Testis (tissue), 3 donors: ENCODE data around the gene ABCA3. TPM values are rescaled to one million over a fixed set of nuclear protein-coding genes. Genes with fewer than 3 reads are reported as not detected.

ENCODE experiments used
- DNase-seq: peaks from one replicate; pipeline ENCODE4 v3.0.0-alpha.2; 2019
- H3K27ac ChIP-seq, 2 donors: fragments of 200-600 bp; sonication (generic); one replicate each; pipeline ENCODE4 v1.5.1; 2019
- H3K27me3 ChIP-seq: fragments of 200-600 bp; sonication (generic); one replicate; pipeline ENCODE4 v1.5.1; 2019
- H3K36me3 ChIP-seq: fragments of 200-600 bp; sonication (generic); one replicate; pipeline ENCODE4 v1.5.1; 2017; ENCODE audit warnings: low read depth; ENCODE audit errors: missing control alignments
- H3K4me1 ChIP-seq: fragments of 200-600 bp; sonication (generic); one replicate; pipeline ENCODE4 v1.5.1; 2019
- H3K4me3 ChIP-seq, 2 donors: fragments of 200-600 bp; sonication (generic); one replicate each; pipeline ENCODE4 v1.5.1; 2017 to 2019
- H3K9me3 ChIP-seq: fragments of 200-600 bp; sonication (generic); one replicate; pipeline ENCODE4 v1.5.1; 2017
- POLR2A ChIP-seq: fragments of 450-650 bp; IDR thresholded peaks from one replicate; pipeline ENCODE4 v1.6.1; 2017; ENCODE audit warnings: antibody characterized with exemption, mild to moderate bottlenecking, moderate library complexity
- WGBS, 2 donors: methylation state at CpG; one replicate each; pipeline ENCODE4 v1.1.5; 2018; 5-methylcytosine and 5-hydroxymethylcytosine counted together
- intact Hi-C: fragments of 100-400 bp; cut with DNase I; formaldehyde crosslinking; loops from one replicate; pipeline ENCODE4 v1.15.1; 2023; ENCODE audit warnings: low total_unique reads
- polyA plus RNA-seq: library from polyadenylated mRNA; stranded (reverse); fragments of 350-450 nt; fragmentation: Illumina TruSeq; extraction: RNeasy Lipid Tissue Mini Kit (QIAGEN cat#74804); gene quantifications from one replicate; pipeline ENCODE4 v1.2.3, GENCODE V29; 2014; ENCODE audit warnings: low read depth, low replicate concordance; ENCODE audit not compliant: insufficient read depth
- total RNA-seq, 2 donors: library from RNA; depleted of rRNA; stranded (reverse); fragments of >200 nt; gene quantifications; one replicate each; pipeline ENCODE4 v1.2.3, GENCODE V29; 2016
- TF ChIP-seq, protein P1 (sequence below), 3 experiments: fragments of 450-650 bp in 2 of 3; fragments of 200-600 bp in 1 of 3; sonication (generic) in 1 of 3; IDR thresholded peaks; one replicate each; pipeline ENCODE4 v1.5.1; 2016 to 2019; ENCODE audit warnings: antibody characterized with exemption in 3 of 3, mild to moderate bottlenecking in 2 of 3, moderate library complexity in 1 of 3

The ABCA3 gene
- total and polyA plus RNA-seq, 3 donors from 2014 or later, result 24.5 to 38.1 (median 35.1) TPM

GRCh38 chr16:2234813-2235170 is 105.7 kb downstream of the ABCA3 start:
- no peaks in the 10 kb centered on the region for H3K36me3 ChIP-seq
- H3K4me3 ChIP-seq, result no peak overlapping the region
- H3K9me3 ChIP-seq, result no peaks in the 10 kb centered on the region
- 91 to 100% methylated on average over 1 to 17 of the region's 18 CpGs for WGBS, 2 donors
- H3K27ac ChIP-seq, result no peak overlapping the region
- intact Hi-C loops, result no loop called here
- no peak for TF ChIP-seq POLR2A
- TF ChIP-seq, protein P1, sequence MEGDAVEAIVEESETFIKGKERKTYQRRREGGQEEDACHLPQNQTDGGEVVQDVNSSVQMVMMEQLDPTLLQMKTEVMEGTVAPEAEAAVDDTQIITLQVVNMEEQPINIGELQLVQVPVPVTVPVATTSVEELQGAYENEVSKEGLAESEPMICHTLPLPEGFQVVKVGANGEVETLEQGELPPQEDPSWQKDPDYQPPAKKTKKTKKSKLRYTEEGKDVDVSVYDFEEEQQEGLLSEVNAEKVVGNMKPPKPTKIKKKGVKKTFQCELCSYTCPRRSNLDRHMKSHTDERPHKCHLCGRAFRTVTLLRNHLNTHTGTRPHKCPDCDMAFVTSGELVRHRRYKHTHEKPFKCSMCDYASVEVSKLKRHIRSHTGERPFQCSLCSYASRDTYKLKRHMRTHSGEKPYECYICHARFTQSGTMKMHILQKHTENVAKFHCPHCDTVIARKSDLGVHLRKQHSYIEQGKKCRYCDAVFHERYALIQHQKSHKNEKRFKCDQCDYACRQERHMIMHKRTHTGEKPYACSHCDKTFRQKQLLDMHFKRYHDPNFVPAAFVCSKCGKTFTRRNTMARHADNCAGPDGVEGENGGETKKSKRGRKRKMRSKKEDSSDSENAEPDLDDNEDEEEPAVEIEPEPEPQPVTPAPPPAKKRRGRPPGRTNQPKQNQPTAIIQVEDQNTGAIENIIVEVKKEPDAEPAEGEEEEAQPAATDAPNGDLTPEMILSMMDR (IDR thresholded peaks at IDR 0.05), result no peak
- peaks cover 9% of the 10 kb centered on the region for H3K4me1 ChIP-seq
- no peak for DNase-seq
- H3K27me3 ChIP-seq, result no peaks in the 10 kb centered on the region

DNA sequence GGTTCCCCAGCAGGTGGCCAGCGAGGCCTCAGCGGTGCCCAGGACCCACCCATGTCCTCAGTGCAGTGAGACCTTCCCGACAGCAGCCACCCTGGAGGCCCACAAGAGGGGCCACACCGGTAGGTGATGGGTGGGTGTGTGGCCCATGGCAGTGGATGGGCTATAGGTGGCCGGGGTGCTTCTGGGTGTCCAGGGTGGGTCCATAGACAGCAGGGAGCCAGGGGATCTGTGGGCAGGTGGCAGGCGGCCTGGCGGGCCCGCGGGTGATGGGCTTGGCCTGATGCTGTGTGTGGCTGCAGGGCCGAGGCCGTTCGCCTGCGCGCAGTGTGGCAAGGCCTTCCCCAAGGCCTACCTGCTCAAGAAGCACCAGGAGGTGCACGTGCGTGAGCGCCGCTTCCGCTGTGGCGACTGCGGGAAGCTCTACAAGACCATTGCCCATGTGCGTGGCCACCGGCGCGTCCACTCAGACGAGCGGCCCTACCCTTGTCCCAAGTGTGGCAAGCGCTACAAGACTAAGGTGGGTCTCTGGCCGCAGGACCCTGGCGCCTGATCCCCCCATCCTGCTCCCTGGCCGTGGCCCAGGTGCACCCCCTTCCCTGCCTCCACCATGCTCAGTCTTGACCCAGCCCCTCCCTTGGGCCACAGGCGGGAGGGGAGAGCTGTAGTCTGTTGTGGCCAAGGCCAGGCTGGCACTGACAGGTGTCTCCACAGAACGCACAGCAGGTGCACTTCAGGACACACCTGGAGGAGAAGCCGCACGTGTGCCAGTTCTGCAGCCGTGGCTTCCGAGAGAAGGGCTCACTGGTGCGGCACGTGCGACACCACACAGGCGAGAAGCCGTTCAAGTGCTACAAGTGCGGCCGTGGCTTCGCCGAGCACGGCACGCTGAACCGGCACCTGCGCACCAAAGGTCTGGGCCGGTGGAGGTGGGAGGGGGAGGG is 106.4 kb downstream of the ABCA3 start:
- no peak for DNase-seq
- WGBS, 2 donors, result 94 to 96% methylated on average over 9 to 51 of the region's 51 CpGs
- intact Hi-C loops, result no loop called here
- TF ChIP-seq, protein P1 (IDR thresholded peaks at IDR 0.05), result no peak
- TF ChIP-seq POLR2A, result no peak
- Histone ChIP-seq H3K36me3 (no peaks in the 10 kb centered on the region), H3K9me3 (no peaks in the 10 kb centered on the region), H3K4me3 (no peak overlapping the region), H3K27me3 (no peaks in the 10 kb centered on the region), H3K27ac (no peak overlapping the region), H3K4me1 (peaks cover 9% of the 10 kb centered on the region)

DNA sequence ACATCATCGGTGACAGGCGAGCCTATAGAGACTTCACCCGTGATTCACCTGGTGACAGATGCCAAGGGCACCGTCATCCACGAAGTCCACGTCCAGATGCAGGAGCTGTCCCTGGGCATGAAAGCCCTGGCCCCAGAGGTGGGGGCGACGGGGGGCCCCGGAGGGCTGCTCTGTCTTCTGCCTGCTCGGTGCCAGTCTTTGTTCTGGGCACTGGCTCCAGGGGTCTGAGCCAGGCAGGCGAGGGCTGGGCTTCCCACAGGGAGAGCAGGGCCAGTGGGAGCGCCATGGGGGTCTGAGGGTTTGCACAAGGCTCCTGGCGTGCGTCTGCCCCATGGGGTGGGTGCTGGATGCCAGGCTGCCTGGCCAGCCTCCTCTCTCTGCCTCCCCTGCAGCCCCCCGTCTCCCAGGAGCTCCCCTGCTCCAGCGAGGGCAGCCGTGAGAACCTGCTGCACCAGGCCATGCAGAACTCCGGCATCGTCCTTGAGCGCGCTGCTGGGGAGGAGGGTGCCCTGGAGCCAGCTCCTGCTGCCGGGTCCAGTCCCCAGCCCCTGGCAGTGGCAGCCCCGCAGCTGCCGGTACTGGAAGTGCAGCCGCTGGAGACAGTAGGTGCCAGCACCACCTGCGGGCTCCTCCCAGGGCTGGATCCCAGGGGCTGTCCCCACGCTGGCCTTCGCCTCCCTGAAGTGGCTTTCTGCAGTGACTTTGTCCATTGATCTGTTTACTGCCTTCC is 107.3 kb downstream of the ABCA3 start:
- H3K4me3 ChIP-seq, result no peak overlapping the region
- no peak for TF ChIP-seq POLR2A
- TF ChIP-seq, protein P1 (IDR thresholded peaks at IDR 0.05), result no peak
- DNase-seq, result no peak
- H3K27ac ChIP-seq, result no peak overlapping the region
- peaks cover 9% of the 10 kb centered on the region for H3K4me1 ChIP-seq
- H3K27me3 ChIP-seq, result no peaks in the 10 kb centered on the region
- H3K9me3 ChIP-seq, result no peaks in the 10 kb centered on the region
- H3K36me3 ChIP-seq, result no peaks in the 10 kb centered on the region
- intact Hi-C loops, result no loop called here
- WGBS, 2 donors, result 94 to 100% methylated on average over 3 to 28 of the region's 28 CpGs

GRCh38 chr16:2232094-2232990 is 108.2 kb downstream of the ABCA3 start:
- no peak overlapping the region for H3K4me3 ChIP-seq
- intact Hi-C loops, result no loop called here
- no peak overlapping the region for H3K27ac ChIP-seq
- H3K27me3 ChIP-seq, result no peaks in the 10 kb centered on the region
- no peaks in the 10 kb centered on the region for H3K36me3 ChIP-seq
- WGBS, 2 donors, result 83% methylated on average over 7 to 36 of the region's 41 CpGs
- no peak for DNase-seq
- H3K4me1 ChIP-seq, result peaks cover 9% of the 10 kb centered on the region
- H3K9me3 ChIP-seq, result no peaks in the 10 kb centered on the region
- TF ChIP-seq, protein P1 (IDR thresholded peaks at IDR 0.05), result no peak
- no peak for TF ChIP-seq POLR2A
